Heart left ventricle (tissue), 13 donors: ENCODE data around the gene ERFL.

ENCODE experiments used
- POLR2A ChIP-seq, 2 donors: fragments of 450-650 bp; IDR thresholded peaks; one replicate each; pipeline ENCODE4 v1.6.1; 2017; ENCODE audit warnings: antibody characterized with exemption in 2 of 2, mild to moderate bottlenecking in 2 of 2, moderate library complexity in 2 of 2
- TF ChIP-seq, protein P1 (sequence below), 12 donors: fragments of 200-600 bp; sonication (generic) in 4 of 12; IDR thresholded peaks; one replicate each; pipeline versions ENCODE4 v1.5.0 to v1.8.0; 2018 to 2022; ENCODE audit warnings: antibody characterized with exemption in 12 of 12, mild to moderate bottlenecking in 5 of 12
- donor health status: ischemic (EF 13 %, LVEDD 7.1; RV severe dilation, severe dysfunction).
- donor health status: DM: no; HTN: yes; CAD: no.
- donor health status: DM: no; HTN: no; CAD: no.
- donor health status: ischemic (EF 25% LVEDD 6.9; RV normal size, moderate dysfunction).
- donor health status: ischemic (EF 25% LVEDD 5.7; RV mildly dilated, moderate dysfunction).
- donor health status: ischemic (EF 35%, LVEDD 5.7; RV mildly dilated, moderate dysfunction).
- donor health status: nonischemic (EF 11% LVEDD 7.7; RV severe dilation, severe dysfunction).
- donor health status: DM: yes; HTN: yes; CAD: no.
- donor health status: PGD.
- donor health status: ischemic (EF 29% LVEDD 5.4; RV normal size, mild dysfunction).
- donor health status: nonischemic (EF 23%, LVEDD 6.1; RV moderate dilation, normal function).

DNA sequence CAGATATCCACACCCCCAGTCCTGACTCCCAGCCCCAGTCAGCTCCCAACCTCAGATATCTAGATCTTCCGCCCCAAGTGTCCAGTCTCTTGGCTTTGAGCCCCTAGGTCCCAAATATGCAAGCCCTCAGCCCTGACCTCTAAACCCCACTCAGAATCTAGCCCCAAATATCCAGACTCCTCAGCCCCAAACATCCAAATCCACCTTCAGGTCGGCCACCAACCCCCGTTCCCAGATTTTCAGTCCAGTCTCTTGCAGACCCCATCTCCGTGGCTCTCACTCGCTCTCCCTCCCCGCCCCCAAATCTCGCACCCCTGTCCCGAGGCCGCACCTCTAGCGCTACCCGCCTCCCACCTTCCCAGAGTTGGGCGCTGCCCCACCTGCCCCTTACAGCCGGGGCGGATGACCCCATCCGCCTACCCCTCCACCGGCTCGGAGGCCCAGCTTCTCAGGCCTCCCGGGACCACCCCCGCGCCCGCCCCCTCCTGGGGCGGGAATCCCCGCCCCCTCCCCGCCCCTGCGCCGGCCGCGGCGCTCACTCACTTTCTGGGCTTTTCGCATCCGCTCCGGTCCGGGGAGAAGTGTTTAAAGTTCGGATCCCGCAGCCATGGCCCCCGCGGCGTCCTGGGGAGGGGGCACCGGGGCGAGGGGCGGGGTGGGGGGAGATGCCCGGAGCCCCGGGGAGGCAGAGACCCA is 604 bp downstream of the ERFL start:
- TF ChIP-seq, protein P1, sequence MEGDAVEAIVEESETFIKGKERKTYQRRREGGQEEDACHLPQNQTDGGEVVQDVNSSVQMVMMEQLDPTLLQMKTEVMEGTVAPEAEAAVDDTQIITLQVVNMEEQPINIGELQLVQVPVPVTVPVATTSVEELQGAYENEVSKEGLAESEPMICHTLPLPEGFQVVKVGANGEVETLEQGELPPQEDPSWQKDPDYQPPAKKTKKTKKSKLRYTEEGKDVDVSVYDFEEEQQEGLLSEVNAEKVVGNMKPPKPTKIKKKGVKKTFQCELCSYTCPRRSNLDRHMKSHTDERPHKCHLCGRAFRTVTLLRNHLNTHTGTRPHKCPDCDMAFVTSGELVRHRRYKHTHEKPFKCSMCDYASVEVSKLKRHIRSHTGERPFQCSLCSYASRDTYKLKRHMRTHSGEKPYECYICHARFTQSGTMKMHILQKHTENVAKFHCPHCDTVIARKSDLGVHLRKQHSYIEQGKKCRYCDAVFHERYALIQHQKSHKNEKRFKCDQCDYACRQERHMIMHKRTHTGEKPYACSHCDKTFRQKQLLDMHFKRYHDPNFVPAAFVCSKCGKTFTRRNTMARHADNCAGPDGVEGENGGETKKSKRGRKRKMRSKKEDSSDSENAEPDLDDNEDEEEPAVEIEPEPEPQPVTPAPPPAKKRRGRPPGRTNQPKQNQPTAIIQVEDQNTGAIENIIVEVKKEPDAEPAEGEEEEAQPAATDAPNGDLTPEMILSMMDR (IDR thresholded peaks at IDR 0.05), result no peak
- TF ChIP-seq POLR2A (IDR thresholded peaks at IDR 0.05), result no peak
